SU-DHL-6 (cell line): ENCODE results near the gene FBXO31.

Experiments used
- H2AFZ ChIP-seq: fragments of 200-600 bp; sonication (generic); 2 replicates; pipeline ENCODE4 v1.6.1; 2014; ENCODE audit warnings: low read depth, mild to moderate bottlenecking, moderate library complexity, mixed read lengths, antibody characterized with exemption, low read length; ENCODE audit not compliant: severe bottlenecking
- H3F3A ChIP-seq: fragments of 200-600 bp; shearing (Covaris generic); 2 replicates; pipeline ENCODE4 v1.6.0; 2016; ENCODE audit warnings: antibody characterized with exemption, mild to moderate bottlenecking; ENCODE audit not compliant: insufficient read depth
- H3K27ac ChIP-seq: fragments of 200-600 bp; sonication (generic); 2 replicates; pipeline ENCODE4 v1.5.1; 2016; ENCODE audit warnings: low read depth, mild to moderate bottlenecking, low read length, moderate library complexity, mixed read lengths
- H3K27me3 ChIP-seq: fragments of 200-600 bp; sonication (generic), shearing (Covaris generic); 2 replicates; pipeline ENCODE4 v1.6.0; 2014; ENCODE audit warnings: mild to moderate bottlenecking, low read length
- H3K36me3 ChIP-seq: fragments of 200-600 bp; sonication (generic); 2 replicates; pipeline ENCODE4 v1.6.1; 2014; ENCODE audit warnings: mild to moderate bottlenecking, low read length, mixed read lengths
- H3K4me2 ChIP-seq: fragments of 300-600, 200-600 bp; shearing (Covaris generic), sonication (generic); 2 replicates; pipeline ENCODE4 v1.6.0; 2014; ENCODE audit warnings: low read length, low read depth, mild to moderate bottlenecking; ENCODE audit not compliant: poor library complexity, severe bottlenecking
- H3K4me3 ChIP-seq: fragments of 200-600 bp; sonication (generic); 2 replicates; pipeline ENCODE4 v1.5.1; 2014; ENCODE audit warnings: antibody characterized with exemption, low read length, mild to moderate bottlenecking, mixed read lengths; ENCODE audit not compliant: insufficient read depth, poor library complexity, severe bottlenecking
- H3K79me2 ChIP-seq: fragments of 200-600 bp; sonication (generic); 2 replicates; pipeline ENCODE4 v1.6.1; 2014; ENCODE audit warnings: mild to moderate bottlenecking, low read length, moderate library complexity; ENCODE audit not compliant: insufficient read depth
- H3K9ac ChIP-seq: fragments of 200-600 bp; sonication (generic); 2 replicates; pipeline ENCODE4 v1.7.0; 2014; ENCODE audit warnings: mild to moderate bottlenecking, low read length
- H3K9me2 ChIP-seq: fragments of 200-600 bp; sonication (generic); replicated peaks from 2 replicates; pipeline ENCODE4 v1.6.1; 2014; ENCODE audit warnings: low read length; ENCODE audit not compliant: insufficient read depth
- H3K9me3 ChIP-seq: fragments of 200-600 bp; sonication (generic); 2 replicates; pipeline ENCODE4 v1.6.1; 2014; ENCODE audit warnings: low read length, mixed read lengths; ENCODE audit not compliant: insufficient read depth
- H4K20me1 ChIP-seq: fragments of 200-600 bp; sonication (generic); 2 replicates; pipeline ENCODE4 v1.6.1; 2014; ENCODE audit warnings: low read depth, mild to moderate bottlenecking, antibody characterized with exemption, low read length, moderate library complexity, mixed read lengths
- CTCF ChIP-seq: fragments of 200-600 bp; sonication (generic); IDR thresholded peaks from one replicate; pipeline ENCODE4 v1.5.1; 2017; ENCODE audit warnings: antibody characterized with exemption, mild to moderate bottlenecking, low read length, moderate library complexity; ENCODE audit not compliant: insufficient read depth, poor library complexity, severe bottlenecking
- EZH2phosphoT487 ChIP-seq: fragments of 200-600 bp; sonication (generic), shearing (Covaris generic); conservative IDR thresholded peaks from 2 replicates; pipeline ENCODE4 v1.6.1; 2018; ENCODE audit warnings: mild to moderate bottlenecking, antibody characterized with exemption, low read length, moderate library complexity, mixed read lengths

FBXO31 gene

GRCh38 chr16:87417528-87417910 is 33.9 kb upstream of the FBXO31 start:
- Histone ChIP-seq H3K9me3 (no peaks in the 10 kb centered on the region), H3K36me3 (no peaks in the 10 kb centered on the region), H4K20me1 (no peaks in the 10 kb centered on the region), H3K9ac (no peak overlapping the region), H3K4me3 (no peak overlapping the region), H3K9me2 (no peaks in the 10 kb centered on the region), H3K4me2 (no peak overlapping the region), H3F3A (no peaks in the 10 kb centered on the region), H2AFZ (no peak overlapping the region), H3K27me3 (no peaks in the 10 kb centered on the region), H3K27ac (no peak overlapping the region), H3K79me2 (no peaks in the 10 kb centered on the region)
- TF ChIP-seq EZH2phosphoT487 = no peak
- TF ChIP-seq CTCF = no peak

- Histone ChIP-seq H3K79me2 (no peaks in the 10 kb centered on the region), H2AFZ (no peak overlapping the region), H3K27ac (no peak overlapping the region), H3K27me3 (no peaks in the 10 kb centered on the region), H3F3A (no peaks in the 10 kb centered on the region), H3K9me2 (no peaks in the 10 kb centered on the region), H3K36me3 (no peaks in the 10 kb centered on the region), H3K4me3 (no peak overlapping the region), H3K4me2 (no peak overlapping the region), H4K20me1 (no peaks in the 10 kb centered on the region), H3K9ac (no peak overlapping the region), H3K9me3 (no peaks in the 10 kb centered on the region)
- TF ChIP-seq EZH2phosphoT487 = no peak
- TF ChIP-seq CTCF = peak; percentile 33
Measured at GRCh38 chr16:87416826-87417527, 33.4 kb upstream of the FBXO31 start.

GRCh38 chr16:87415441-87415840 is 31.9 kb upstream of the FBXO31 start:
- Histone ChIP-seq H3K9me2 (no peaks in the 10 kb centered on the region), H3K79me2 (no peaks in the 10 kb centered on the region), H3K4me3 (no peak overlapping the region), H3K36me3 (no peaks in the 10 kb centered on the region), H2AFZ (no peak overlapping the region), H4K20me1 (no peaks in the 10 kb centered on the region), H3K9ac (no peak overlapping the region), H3K27me3 (no peaks in the 10 kb centered on the region), H3K4me2 (no peak overlapping the region), H3F3A (no peaks in the 10 kb centered on the region), H3K27ac (no peak overlapping the region), H3K9me3 (no peaks in the 10 kb centered on the region)
- TF ChIP-seq CTCF (no peak), EZH2phosphoT487 (no peak)
